ENCODE results near the gene GSK3B.

GSK3B gene

GRCh38 chr3:120098710-120099109 is 4.5 kb upstream of the GSK3B start:
- no peak for DNase-seq (ENCODE audit: low read depth, low spot score)

DNA sequence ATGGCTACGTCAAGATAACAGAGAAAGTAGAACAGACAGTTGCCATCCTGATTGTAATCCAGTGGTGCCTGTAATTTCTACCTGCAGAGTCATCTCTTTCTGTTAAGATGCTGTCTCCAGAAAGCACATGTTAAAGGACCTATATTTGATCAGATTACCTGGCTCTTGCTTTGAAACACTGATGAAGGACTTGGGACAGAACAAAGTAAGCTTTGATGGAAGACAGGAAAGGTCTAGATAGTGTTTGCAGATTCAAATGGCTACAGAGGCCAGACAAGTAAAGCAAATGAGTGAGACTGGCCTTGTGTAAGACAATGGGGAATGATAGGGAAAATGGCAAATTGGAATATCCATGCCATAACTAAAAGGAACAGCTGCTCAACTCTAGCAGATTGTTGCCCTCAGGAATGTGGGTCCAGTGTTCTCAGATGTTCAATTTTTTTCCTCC is 1.8 kb upstream of the GSK3B start:
- no peak for DNase-seq (ENCODE audit: low read depth, low spot score)

- peak; percentile 59 for DNase-seq (ENCODE audit: low read depth, low spot score)
Measured at GRCh38 chr3:120095226-120095978, 1.2 kb upstream of the GSK3B start.

GRCh38 chr3:120094776-120095225 is 554 bp upstream of the GSK3B start:
- peak; percentile 100 for DNase-seq (ENCODE audit: low read depth, low spot score)

- DNase-seq (ENCODE audit: low read depth, low spot score) = no peak
Measured at GRCh38 chr3:120093119-120093910, 932 bp downstream of the GSK3B start.

- DNase-seq (ENCODE audit: low read depth, low spot score) = no peak
Measured at GRCh38 chr3:120092474-120092873, 1.8 kb downstream of the GSK3B start.

GRCh38 chr3:120090422-120090821 is 3.8 kb downstream of the GSK3B start:
- DNase-seq (ENCODE audit: low read depth, low spot score) = no peak

- no peak for DNase-seq (ENCODE audit: low read depth, low spot score)
Measured at GRCh38 chr3:120089089-120089488, 5.2 kb downstream of the GSK3B start.

DNA sequence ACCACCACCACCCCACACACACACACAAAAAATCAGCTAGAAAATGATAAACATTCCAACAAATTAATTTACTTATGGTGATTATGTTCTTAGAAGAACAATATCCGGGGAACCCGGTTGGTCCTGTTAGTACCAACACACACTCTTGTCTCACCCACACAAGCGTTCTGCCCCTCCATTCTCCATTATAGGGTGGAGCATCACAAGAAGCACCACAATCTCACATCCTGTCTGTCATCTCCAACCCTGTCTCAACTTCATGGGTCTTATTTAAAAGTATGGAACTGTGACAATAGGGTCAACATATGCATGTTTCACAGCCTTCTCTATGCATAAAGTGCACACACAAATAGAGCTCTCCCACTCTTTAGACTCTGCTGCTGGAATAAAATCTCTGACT is 5.6 kb downstream of the GSK3B start:
- no peak for DNase-seq (ENCODE audit: low read depth, low spot score)

- no peak for DNase-seq (ENCODE audit: low read depth, low spot score)
Measured at GRCh38 chr3:120081719-120082118, 12.5 kb downstream of the GSK3B start.

- no peak for DNase-seq (ENCODE audit: low read depth, low spot score)
Measured at GRCh38 chr3:120080836-120081235, 13.4 kb downstream of the GSK3B start.

DNA sequence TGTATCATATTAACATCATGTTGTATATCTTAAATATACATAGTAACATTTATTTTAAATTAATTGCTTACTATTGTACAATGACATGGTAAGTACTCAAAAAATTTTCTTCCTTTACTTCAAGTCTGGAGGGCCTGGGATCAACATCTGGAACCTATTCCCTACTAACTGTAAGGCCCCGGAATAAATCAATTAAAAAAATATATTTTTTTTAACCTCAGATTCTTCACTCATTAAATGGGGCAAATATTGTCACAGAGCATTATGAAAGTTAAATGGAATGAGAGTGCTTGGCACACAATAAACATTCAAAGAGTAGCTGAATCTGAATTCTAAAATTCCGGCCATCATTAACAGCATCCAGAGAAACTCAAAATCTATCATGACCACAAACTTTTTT is 16.5 kb downstream of the GSK3B start:
- no peak for DNase-seq (ENCODE audit: low read depth, low spot score)

DNA sequence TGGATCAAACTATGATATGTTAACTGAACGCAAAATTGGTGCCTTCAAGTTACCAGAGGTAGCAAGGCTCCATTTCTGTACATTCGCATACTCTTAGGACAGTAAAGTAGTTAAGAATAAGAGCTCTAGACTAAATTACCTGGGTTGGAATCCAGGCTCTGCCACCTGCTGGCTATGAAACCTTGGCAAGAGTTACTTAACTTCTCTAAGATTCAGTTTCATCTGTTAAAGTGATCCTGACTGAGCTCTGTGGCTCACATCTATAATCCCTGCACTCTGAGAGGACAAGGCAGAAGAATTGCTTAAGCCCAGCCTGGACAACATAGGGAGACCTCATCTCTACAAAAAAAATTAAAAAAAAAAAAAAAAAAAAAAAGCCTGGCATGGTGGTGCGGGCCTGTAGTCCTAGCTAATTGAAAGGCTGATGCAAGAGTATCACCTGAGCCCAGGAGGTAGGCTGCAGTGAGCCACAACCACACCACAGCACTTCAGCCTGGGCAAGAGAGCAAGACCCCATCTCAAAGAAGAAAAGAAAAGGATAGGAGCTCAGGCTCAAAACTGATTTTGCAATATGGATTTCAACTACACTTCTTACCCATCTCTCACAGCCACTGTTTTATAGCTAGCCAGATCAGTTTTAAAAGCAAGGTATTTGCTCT is 21.3 kb downstream of the GSK3B start:
- no peak for DNase-seq (ENCODE audit: low read depth, low spot score)

- DNase-seq (ENCODE audit: low read depth, low spot score) = no peak
Measured at GRCh38 chr3:120071259-120071658, 23.0 kb downstream of the GSK3B start.

DNA sequence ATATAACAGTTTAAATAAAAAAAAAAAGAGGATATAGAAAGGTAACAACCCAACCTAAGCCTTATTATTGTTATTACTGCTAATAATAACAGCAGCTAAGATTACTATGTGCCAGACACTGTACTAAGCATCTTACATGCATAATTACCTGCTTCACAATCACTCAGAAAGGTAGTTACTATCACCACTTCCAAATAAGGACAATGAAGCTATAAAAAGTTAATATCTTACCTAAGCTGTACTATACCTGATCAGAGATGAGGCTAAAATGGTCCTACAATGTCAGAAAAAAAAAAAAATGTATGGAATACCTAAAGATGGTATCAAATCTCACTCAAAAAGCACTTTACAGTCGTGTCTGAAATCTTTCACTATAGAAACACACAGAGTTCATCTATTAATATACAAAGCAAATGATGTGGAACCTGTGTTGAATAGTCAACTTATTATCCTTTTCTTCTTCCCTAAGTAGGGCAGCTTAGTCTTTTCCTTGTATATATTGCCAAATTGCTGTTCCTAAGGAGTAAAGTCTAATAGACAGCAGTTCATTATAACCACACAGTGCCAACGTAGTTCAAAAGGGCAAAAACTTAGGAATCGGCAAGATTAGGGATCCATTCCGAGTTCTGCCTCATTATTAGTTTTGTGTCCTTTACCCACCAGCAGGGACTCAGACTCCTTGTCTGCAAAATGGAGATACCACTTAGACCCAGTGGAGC is 23.8 kb downstream of the GSK3B start:
- DNase-seq (ENCODE audit: low read depth, low spot score) = no peak

DNA sequence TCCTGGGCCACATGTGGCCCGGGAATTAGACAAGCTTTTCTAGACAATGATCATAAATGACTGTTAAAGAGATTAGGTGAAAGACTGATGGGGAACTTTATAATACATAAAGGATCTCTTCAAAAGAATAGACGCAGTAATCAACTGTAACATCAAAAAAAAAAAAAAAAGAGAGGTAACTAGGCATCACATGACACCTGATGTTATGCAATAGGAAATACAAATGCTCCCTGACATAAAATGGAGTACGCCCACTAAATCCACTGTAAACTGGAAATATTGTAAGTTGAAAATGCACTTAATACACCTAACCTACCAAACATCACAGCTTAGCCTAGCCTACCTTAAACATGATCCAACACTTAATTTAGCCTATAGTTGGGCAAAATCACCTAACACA is 27.2 kb downstream of the GSK3B start:
- DNase-seq (ENCODE audit: low read depth, low spot score) = no peak

GRCh38 chr3:120066634-120067033 is 27.6 kb downstream of the GSK3B start:
- no peak for DNase-seq (ENCODE audit: low read depth, low spot score)

- no peak for DNase-seq (ENCODE audit: low read depth, low spot score)
Measured at GRCh38 chr3:120064641-120065040, 29.6 kb downstream of the GSK3B start.

DNA sequence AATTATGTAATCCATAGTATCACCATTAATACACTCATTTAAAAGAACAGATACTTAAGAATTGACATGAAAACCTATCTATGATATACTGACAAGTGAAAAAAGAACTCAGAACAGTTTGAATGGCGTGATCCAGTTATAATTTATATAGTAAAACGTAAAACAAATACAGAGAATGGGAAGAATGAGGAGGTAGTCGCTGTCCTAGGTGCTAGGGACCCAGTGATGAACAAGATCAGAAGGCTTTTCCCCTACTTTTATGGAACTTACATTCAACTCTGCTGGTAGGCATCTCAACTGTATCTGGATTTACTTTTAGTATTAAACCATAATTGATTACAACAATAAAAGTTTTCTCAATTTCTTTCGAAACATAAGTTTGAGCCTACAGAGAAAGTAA is 31.8 kb downstream of the GSK3B start:
- DNase-seq (ENCODE audit: low read depth, low spot score) = no peak

DNA sequence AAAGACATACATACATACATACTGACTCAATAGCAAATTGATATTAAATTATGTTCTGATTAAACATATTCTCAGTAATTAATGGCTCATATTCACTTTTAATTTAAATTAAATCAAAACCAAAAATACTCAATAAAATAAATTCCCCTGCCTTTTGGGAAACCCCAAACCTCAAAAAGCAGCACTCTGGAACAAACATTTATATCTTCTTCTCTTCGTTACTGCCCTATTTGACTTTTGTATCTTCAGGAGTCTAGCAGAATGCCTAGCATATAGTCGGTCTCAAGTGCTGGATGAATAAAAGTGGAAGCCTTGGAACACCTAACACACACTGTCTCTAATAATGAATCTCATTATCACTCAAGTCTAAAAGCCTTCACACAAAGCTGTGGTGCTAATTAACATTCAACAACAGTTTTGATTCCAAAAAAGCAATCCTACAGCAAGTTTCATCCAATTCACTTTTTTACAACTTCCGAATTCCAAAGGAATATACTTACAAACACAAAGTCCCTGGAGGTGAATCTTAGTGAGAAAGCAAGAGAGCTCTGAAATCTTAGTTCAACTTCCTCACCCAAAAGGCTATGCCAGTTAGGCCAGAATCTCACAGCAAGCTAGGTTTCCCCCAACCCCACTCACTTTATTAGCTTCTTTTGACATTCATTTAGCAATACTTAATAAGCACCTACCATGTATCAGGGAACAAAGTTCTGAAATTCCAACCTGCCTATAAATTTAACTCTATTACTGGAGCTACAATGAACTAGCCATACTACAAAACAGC is 35.0 kb downstream of the GSK3B start:
- DNase-seq (ENCODE audit: low read depth, low spot score) = no peak

DNA sequence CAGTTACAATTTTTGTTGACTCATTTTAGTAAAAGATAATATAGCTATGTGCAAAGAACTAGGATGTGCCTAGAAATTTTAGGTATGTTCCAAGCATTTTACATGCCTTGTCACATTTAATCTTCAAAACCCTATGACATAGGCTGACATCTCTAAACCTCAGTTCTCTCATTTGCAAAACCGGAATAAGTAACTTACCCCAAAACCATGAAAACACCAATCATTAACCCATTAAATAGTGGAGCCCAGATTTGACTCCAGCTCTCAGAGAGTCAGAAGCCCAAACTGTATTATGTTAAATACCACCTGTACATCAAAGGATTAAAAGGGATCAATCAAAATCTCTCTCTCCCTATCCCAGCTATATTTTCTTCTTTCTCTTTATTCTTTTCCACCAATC is 36.6 kb downstream of the GSK3B start:
- DNase-seq (ENCODE audit: low read depth, low spot score) = no peak

All from brain pericyte (primary cell).